Sigmoid colon (tissue), 4 donors: Measurements from ENCODE around the gene OPRD1.

Source experiments
- CTCF ChIP-seq, 4 experiments: fragments of 450-650 bp in 3 of 4; fragments of 200-600 bp in 1 of 4; IDR thresholded peaks; one replicate each; pipeline ENCODE4 v1.5.1; 2016 to 2019; ENCODE audit warnings: antibody characterized with exemption in 4 of 4, mild to moderate bottlenecking in 3 of 4, moderate library complexity in 2 of 4
- EP300 ChIP-seq, 4 donors: sonication (generic); formaldehyde crosslinking; IDR thresholded peaks; one replicate each; pipeline ENCODE4 v1.6.1; 2017; ENCODE audit warnings: antibody characterized with exemption in 4 of 4
- POLR2A ChIP-seq, 2 donors: fragments of 450-650 bp; IDR thresholded peaks; one replicate each; pipeline ENCODE4 v1.6.1; 2016; ENCODE audit warnings: antibody characterized with exemption in 2 of 2, mild to moderate bottlenecking in 2 of 2, moderate library complexity in 2 of 2

- TF ChIP-seq CTCF (IDR thresholded peaks at IDR 0.05) (no peak), EP300 (IDR thresholded peaks at IDR 0.05) (no peak), POLR2A (IDR thresholded peaks at IDR 0.05) (no peak)
These were observed 28.6 kb upstream of the OPRD1 start for GRCh38 chr1:28783363-28783762.
